GM08714 (cell line): ENCODE measurements around the gene KLHDC8A.

Source experiments
- H3K4me3 ChIP-seq: fragments of 200-500 bp; sonication (Bioruptor generic); 2 replicates; pipeline ENCODE4 v1.5.1; 2014; ENCODE audit warnings: mild to moderate bottlenecking, low read length, inconsistent platforms
- ZNF274 ChIP-seq: IDR thresholded peaks from 2 replicates; pipeline ENCODE4 v1.6.1; 2012; ENCODE audit warnings: mild to moderate bottlenecking, low read depth, low read length

The KLHDC8A gene

DNA sequence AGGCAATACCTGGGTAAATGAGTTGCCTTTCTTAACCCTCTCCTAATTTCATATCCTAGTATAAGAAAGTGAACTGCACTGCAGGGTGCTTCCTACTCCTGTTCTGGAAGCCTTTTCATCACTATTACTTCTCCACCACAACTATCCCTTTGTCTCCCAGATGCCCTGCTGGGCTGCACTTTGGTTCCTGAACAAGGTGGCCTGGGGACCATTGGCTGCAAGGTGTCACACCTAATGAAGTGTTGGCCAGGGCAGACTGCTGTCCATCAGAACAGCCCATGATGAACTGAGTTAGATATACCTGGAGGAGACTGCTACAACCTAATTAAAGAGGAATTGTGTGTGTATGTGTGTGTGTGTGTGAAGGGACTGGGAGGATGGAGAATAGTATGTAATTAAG, 1.9 kb upstream of the KLHDC8A start:
- H3K4me3 ChIP-seq, result no peak overlapping the region
- TF ChIP-seq ZNF274, result no peak

GRCh38 chr1:205357567-205357966, 845 bp upstream of the KLHDC8A start:
- no peak for TF ChIP-seq ZNF274
- no peak overlapping the region for H3K4me3 ChIP-seq

GRCh38 chr1:205355075-205355453, 1.7 kb downstream of the KLHDC8A start:
- no peak overlapping the region for H3K4me3 ChIP-seq
- TF ChIP-seq ZNF274, result no peak

GRCh38 chr1:205354259-205355074, 2.3 kb downstream of the KLHDC8A start:
- no peak for TF ChIP-seq ZNF274
- H3K4me3 ChIP-seq, result no peak overlapping the region

DNA sequence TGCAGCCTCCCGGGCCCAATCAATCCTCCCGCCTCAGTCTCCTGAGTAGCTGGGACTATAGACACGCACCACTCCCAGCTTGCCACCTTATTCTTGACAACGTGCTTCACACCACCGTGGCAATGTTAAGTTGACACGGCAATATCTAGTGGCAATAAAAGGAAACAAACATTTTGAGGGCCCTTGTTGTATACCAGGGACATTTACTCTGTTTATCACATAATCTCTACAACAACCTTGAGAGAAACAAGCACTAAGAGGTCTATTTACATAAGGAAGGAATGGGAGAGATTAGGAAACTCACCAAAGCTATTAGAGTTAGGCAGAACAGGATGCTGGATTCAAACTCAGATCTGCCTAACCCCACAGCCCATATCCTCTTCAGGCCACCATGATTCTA, 3.1 kb downstream of the KLHDC8A start:
- no peak for TF ChIP-seq ZNF274

GRCh38 chr1:205353191-205353590, 3.5 kb downstream of the KLHDC8A start:
- TF ChIP-seq ZNF274, result no peak
- no peak overlapping the region for H3K4me3 ChIP-seq

More for the DNA sequence above, 3.1 kb downstream of the KLHDC8A start:
- no peak overlapping the region for H3K4me3 ChIP-seq

- TF ChIP-seq ZNF274, result no peak
- no peak overlapping the region for H3K4me3 ChIP-seq
Measured at GRCh38 chr1:205351984-205352713, 4.6 kb downstream of the KLHDC8A start.

DNA sequence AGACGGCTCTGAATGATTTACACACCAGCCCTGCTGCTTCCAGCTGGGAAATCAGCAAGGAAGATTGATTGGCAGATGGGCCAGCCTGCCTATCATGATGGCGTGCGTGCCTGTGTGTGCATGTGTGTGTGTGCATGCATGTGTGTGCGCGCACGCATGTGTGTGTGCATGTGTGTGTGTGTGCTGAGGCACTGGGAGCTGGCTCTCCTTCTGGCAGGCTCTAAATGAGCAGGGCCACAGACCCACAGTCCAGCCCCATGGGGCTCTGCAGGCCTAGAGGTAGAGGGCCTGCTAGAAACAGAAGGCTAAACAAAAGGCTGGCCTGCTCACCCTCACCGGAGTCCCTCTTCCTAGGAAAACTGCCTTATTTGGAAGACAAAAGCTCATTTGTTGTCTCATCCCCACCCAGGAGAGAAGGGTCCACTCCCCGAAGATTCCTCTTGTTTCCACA, 6.0 kb downstream of the KLHDC8A start:
- TF ChIP-seq ZNF274, result no peak
- no peak overlapping the region for H3K4me3 ChIP-seq

DNA sequence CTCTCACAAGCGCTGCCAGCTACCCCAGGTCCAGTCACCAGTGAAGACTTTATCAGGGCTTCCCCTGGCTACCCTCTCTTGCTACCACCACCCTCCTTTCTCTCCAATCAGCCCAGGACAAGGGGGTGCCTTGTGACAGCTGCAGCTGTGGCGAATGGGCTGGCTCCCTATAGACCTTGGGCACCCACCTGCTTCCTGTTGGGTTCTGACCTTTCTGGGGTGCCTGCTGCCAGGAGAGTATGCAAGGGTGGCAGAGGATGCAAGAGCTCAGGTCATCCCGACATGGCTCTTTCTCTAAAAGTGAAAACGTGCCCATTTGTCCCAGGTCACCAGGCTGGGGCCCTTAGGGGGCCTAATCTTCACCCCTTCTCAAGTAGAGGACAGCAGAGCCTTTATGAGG, 6.6 kb downstream of the KLHDC8A start:
- no peak overlapping the region for H3K4me3 ChIP-seq
- no peak for TF ChIP-seq ZNF274

- TF ChIP-seq ZNF274, result no peak
- H3K4me3 ChIP-seq, result no peak overlapping the region
Measured at GRCh38 chr1:205348554-205349487, 7.9 kb downstream of the KLHDC8A start.

DNA sequence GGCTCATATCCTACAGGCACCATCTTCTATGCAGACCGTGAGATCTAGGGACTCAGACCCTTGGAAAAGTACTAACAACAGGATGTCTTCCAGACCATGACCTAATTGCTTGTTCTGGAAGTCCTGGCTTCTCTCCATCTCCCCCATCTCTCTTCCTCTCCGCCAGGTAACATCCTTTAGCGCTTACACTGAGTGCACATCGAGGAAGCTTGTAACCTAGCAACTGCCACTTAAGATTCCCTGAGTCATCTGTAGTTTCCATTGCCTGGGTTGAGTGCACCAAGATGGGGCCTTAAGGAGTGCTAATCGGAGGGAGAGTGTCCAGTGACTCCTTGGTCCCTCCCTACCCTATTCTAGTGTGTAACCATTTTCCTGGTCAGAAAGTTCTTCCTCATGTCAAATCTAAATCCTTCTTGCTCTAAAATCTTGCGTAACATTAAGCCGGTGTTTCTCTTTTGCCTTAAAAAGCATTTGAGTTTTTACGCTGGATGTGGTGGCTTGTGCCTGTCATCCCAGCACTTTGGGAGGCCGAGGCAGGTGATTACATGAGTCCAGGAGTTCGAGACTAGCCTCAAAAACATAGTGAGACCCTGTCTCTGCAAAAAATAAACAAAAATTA, 9.7 kb downstream of the KLHDC8A start:
- no peak for TF ChIP-seq ZNF274

DNA sequence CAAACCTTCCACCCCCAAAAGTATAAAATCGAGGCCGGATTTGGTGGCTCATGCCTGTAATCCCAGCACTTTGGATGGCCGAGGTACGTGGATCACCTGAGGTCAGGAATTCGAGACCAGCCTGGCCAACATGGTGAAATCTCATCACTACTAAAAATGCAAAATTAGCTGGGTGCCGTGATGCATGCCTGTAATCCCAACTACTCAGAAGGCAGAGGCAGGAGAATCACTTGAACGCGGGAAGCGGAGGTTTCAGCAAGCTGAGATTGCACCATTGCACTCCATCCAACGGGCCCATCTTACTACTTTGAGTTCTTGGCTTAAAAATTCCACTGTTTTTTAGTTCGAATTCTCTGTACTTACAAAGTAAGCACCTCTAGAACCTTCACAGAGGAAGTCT, 11.0 kb downstream of the KLHDC8A start:
- no peak overlapping the region for H3K4me3 ChIP-seq
- no peak for TF ChIP-seq ZNF274

More for the DNA sequence above, 9.7 kb downstream of the KLHDC8A start:
- no peak overlapping the region for H3K4me3 ChIP-seq

GRCh38 chr1:205344066-205344928, 12.4 kb downstream of the KLHDC8A start:
- no peak overlapping the region for H3K4me3 ChIP-seq
- TF ChIP-seq ZNF274, result no peak
